H9 (cell line): ENCODE results near the gene PAGR1. TPM values are rescaled to one million over a fixed set of nuclear protein-coding genes. Genes with fewer than 3 reads are reported as not detected.
A peak's percentile ranks its signal among the peaks of the same experiment; 100 is the strongest.

ENCODE experiments used
- DNase-seq: peaks from one replicate; pipeline ENCODE4 v3.0.0-alpha.2; 2017
- H2AFZ ChIP-seq: one replicate; pipeline ENCODE4 v1.6.1; 2013; ENCODE audit warnings: mild to moderate bottlenecking, low read length, control low read depth, moderate library complexity
- H2AK5ac ChIP-seq: 2 replicates; pipeline ENCODE4 v1.6.1; 2013; ENCODE audit warnings: low read length, control low read depth, mixed read lengths; ENCODE audit not compliant: insufficient read length
- H2BK120ac ChIP-seq: one replicate; pipeline ENCODE4 v1.6.1; 2013; ENCODE audit warnings: low read depth, mild to moderate bottlenecking, low read length, control low read depth, inconsistent platforms; ENCODE audit not compliant: poor library complexity, severe bottlenecking
- H2BK12ac ChIP-seq: 2 replicates; pipeline ENCODE4 v1.6.1; 2013; ENCODE audit warnings: low read length, control low read depth, mixed read lengths, low read depth; ENCODE audit not compliant: insufficient read length
- H2BK15ac ChIP-seq: 2 replicates; pipeline ENCODE4 v1.6.1; 2013; ENCODE audit warnings: low read depth, low read length, control low read depth
- H2BK20ac ChIP-seq: one replicate; pipeline ENCODE4 v1.6.1; 2013; ENCODE audit warnings: low read depth, mild to moderate bottlenecking, low read length, control low read depth, inconsistent platforms; ENCODE audit not compliant: poor library complexity, severe bottlenecking
- H2BK5ac ChIP-seq: 2 replicates; pipeline ENCODE4 v1.6.1; 2013; ENCODE audit warnings: low read length, control low read depth, mixed read lengths; ENCODE audit not compliant: insufficient read length
- H3K14ac ChIP-seq: 2 replicates; pipeline ENCODE4 v1.6.1; 2013; ENCODE audit warnings: low read length, control low read depth; ENCODE audit not compliant: insufficient read depth
- H3K18ac ChIP-seq: 2 replicates; pipeline ENCODE4 v1.6.1; 2013; ENCODE audit warnings: low read depth, mild to moderate bottlenecking, mixed read lengths, low read length, control low read depth; ENCODE audit not compliant: insufficient read length
- H3K23ac ChIP-seq: 2 replicates; pipeline ENCODE4 v1.6.1; 2013; ENCODE audit warnings: low read length, control low read depth, mixed read lengths, low read depth; ENCODE audit not compliant: insufficient read length
- H3K23me2 ChIP-seq: 2 replicates; pipeline ENCODE4 v1.6.1; 2013; ENCODE audit warnings: low read depth, mild to moderate bottlenecking, mixed read lengths, low read length, control low read depth; ENCODE audit not compliant: insufficient read length, poor library complexity, severe bottlenecking
- H3K27ac ChIP-seq: 2 replicates; pipeline ENCODE4 v1.5.1; 2013; ENCODE audit warnings: low read length, control low read depth, mixed read lengths, low read depth; ENCODE audit not compliant: insufficient read length
- H3K27me3 ChIP-seq: 2 replicates; pipeline ENCODE4 v1.6.1; 2013; ENCODE audit warnings: low read length, control low read depth, inconsistent platforms; ENCODE audit not compliant: insufficient read depth
- H3K4ac ChIP-seq: 2 replicates; pipeline ENCODE4 v1.6.1; 2013; ENCODE audit warnings: low read depth, mild to moderate bottlenecking, control low read depth, inconsistent platforms, low read length, moderate library complexity
- H3K4me1 ChIP-seq: 2 replicates; pipeline ENCODE4 v1.6.1; 2013; ENCODE audit warnings: low read length, control low read depth, inconsistent platforms; ENCODE audit not compliant: insufficient read depth
- H3K4me2 ChIP-seq: 2 replicates; pipeline ENCODE4 v1.6.1; 2013; ENCODE audit warnings: low read length, control low read depth, mixed read lengths; ENCODE audit not compliant: insufficient read length, insufficient read depth
- H3K56ac ChIP-seq: 2 replicates; pipeline ENCODE4 v1.6.1; 2013; ENCODE audit warnings: low read depth, mild to moderate bottlenecking, mixed read lengths, low read length, control low read depth; ENCODE audit not compliant: insufficient read length
- H3K79me1 ChIP-seq: 2 replicates; pipeline ENCODE4 v1.6.1; 2013; ENCODE audit warnings: low read depth, mild to moderate bottlenecking, moderate library complexity, low read length, control low read depth, inconsistent platforms; ENCODE audit not compliant: insufficient read depth, poor library complexity, severe bottlenecking
- H3K79me2 ChIP-seq: 2 replicates; pipeline ENCODE4 v1.6.1; 2013; ENCODE audit warnings: low read length, control low read depth, inconsistent platforms; ENCODE audit not compliant: insufficient read depth
- H3K9ac ChIP-seq: 2 replicates; pipeline ENCODE4 v1.6.1; 2013; ENCODE audit warnings: low read length, control low read depth, mixed read lengths; ENCODE audit not compliant: insufficient read length; ENCODE audit errors: extremely low read depth
- H3K9me3 ChIP-seq: one replicate; pipeline ENCODE4 v1.6.1; 2013; ENCODE audit warnings: low read depth, low read length, inconsistent platforms; ENCODE audit not compliant: control insufficient read depth
- H3T11ph ChIP-seq: one replicate; pipeline ENCODE4 v1.6.1; 2013; ENCODE audit warnings: mild to moderate bottlenecking, low read length, control low read depth, inconsistent platforms
- H4K20me1 ChIP-seq: one replicate; pipeline ENCODE4 v1.6.1; 2013; ENCODE audit not compliant: control insufficient read depth, insufficient read length, insufficient read depth
- H4K5ac ChIP-seq: 2 replicates; pipeline ENCODE4 v1.6.1; 2013; ENCODE audit warnings: low read depth, mild to moderate bottlenecking, mixed read lengths, low read length, control low read depth; ENCODE audit not compliant: insufficient read length
- H4K8ac ChIP-seq: replicated peaks from 2 replicates; pipeline ENCODE4 v1.6.1; 2013; ENCODE audit warnings: low read length, control low read depth, mixed read lengths, low read depth; ENCODE audit not compliant: insufficient read length
- H4K91ac ChIP-seq: 2 replicates; pipeline ENCODE4 v1.6.1; 2013; ENCODE audit warnings: low read depth, mild to moderate bottlenecking, moderate library complexity, mixed read lengths, low read length, control low read depth; ENCODE audit not compliant: insufficient read length
- H3K27ac Mint-ChIP-seq, 3 experiments: 2 replicates in 2 of 3; 3 replicates in 1 of 3; pipeline ENCODE4 v1.8.0; 2020 to 2021; ENCODE audit warnings: mixed read lengths in 3 of 3, mild to moderate bottlenecking in 1 of 3, moderate library complexity in 1 of 3
- H3K27me3 Mint-ChIP-seq: 2 replicates; pipeline ENCODE4 v1.8.0; 2021; ENCODE audit warnings: low read depth, mild to moderate bottlenecking, moderate library complexity, mixed read lengths
- H3K36me3 Mint-ChIP-seq, 3 experiments: 2 replicates in 2 of 3; 3 replicates in 1 of 3; pipeline ENCODE4 v1.8.0; 2020 to 2021; ENCODE audit warnings: low read depth in 3 of 3, mixed read lengths in 3 of 3; ENCODE audit not compliant: insufficient read depth in 1 of 3
- H3K4me1 Mint-ChIP-seq, 2 experiments: 2 replicates each; pipeline ENCODE4 v1.8.0; 2020; ENCODE audit warnings: mixed read lengths in 2 of 2
- H3K4me3 Mint-ChIP-seq, 2 experiments: 2 replicates in 1 of 2; 3 replicates in 1 of 2; pipeline ENCODE4 v1.8.0; 2020 to 2021; ENCODE audit warnings: mild to moderate bottlenecking in 2 of 2, mixed read lengths in 2 of 2, moderate library complexity in 1 of 2
- H3K9me3 Mint-ChIP-seq, 2 experiments: 2 replicates in 1 of 2; 3 replicates in 1 of 2; pipeline ENCODE4 v1.8.0; 2020; ENCODE audit warnings: mild to moderate bottlenecking in 2 of 2, mixed read lengths in 2 of 2, moderate library complexity in 1 of 2
- WGBS: extraction: QIAGEN DNeasy Blood & Tissue Kit; methylation state at CpG from one replicate; pipeline ENCODE4 v1.1.7; 2013; ENCODE audit warnings: missing lambda C conversion rate, low lambda C conversion rate, mixed read lengths; ENCODE audit not compliant: insufficient read length; ENCODE audit errors: extremely low coverage; 5-methylcytosine and 5-hydroxymethylcytosine counted together
- total RNA-seq: library from RNA; stranded (reverse); gene quantifications from 2 replicates; pipeline ENCODE4 v1.2.1, GENCODE V29; 2021
- TF ChIP-seq, protein P1 (sequence below): fragments of 200-600 bp; sonication (generic); conservative IDR thresholded peaks from 3 replicates; pipeline ENCODE4 v1.8.0; 2021; ENCODE audit warnings: antibody characterized with exemption, mild to moderate bottlenecking

Gene PAGR1
- total RNA-seq, 1 experiment from 2014 or later = 65.3 TPM

DNA sequence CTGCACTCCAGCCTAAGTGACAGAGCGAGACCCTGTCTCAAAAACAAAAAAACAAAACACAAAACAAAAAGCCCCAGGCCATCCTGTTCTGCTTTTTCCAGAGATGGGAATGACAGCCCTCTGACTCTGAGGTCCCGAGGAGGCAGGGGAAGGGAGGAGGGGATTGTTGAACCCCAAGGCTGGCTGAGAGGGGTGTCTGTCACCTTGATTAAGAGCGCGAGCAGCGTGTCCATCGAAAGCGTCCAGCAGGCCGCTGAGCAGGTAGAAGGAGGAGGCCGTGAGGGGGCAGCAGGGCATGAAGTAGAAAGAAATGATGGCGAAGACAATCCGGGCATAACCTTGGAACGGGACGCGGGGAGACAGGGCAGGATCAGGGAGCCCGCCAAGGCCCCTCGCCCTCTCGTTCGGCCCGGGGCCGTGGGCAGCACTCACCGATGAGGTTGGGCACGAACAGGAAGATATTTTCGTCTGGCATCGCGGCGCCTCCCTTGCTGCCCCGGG is 46.5 kb downstream of the PAGR1 start:
- Mint-ChIP-seq H3K4me1 (peaks cover 9 to 14% of the 10 kb centered on the region in 2 experiments), H3K36me3 (peaks cover 17 to 33% (median 31%) of the 10 kb centered on the region in 3 experiments; a peak in 6 of 7 replicates), H3K27me3 (peaks cover 2% of the 10 kb centered on the region), H3K9me3 (no peaks in the 10 kb centered on the region), H3K27ac (peak overlapping the region in 2 of 3 experiments; percentile 76 to 78; a peak in 4 of 7 replicates), H3K4me3 (peak overlapping the region; percentile 97 to 99)
- TF ChIP-seq, protein P1, sequence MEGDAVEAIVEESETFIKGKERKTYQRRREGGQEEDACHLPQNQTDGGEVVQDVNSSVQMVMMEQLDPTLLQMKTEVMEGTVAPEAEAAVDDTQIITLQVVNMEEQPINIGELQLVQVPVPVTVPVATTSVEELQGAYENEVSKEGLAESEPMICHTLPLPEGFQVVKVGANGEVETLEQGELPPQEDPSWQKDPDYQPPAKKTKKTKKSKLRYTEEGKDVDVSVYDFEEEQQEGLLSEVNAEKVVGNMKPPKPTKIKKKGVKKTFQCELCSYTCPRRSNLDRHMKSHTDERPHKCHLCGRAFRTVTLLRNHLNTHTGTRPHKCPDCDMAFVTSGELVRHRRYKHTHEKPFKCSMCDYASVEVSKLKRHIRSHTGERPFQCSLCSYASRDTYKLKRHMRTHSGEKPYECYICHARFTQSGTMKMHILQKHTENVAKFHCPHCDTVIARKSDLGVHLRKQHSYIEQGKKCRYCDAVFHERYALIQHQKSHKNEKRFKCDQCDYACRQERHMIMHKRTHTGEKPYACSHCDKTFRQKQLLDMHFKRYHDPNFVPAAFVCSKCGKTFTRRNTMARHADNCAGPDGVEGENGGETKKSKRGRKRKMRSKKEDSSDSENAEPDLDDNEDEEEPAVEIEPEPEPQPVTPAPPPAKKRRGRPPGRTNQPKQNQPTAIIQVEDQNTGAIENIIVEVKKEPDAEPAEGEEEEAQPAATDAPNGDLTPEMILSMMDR = no peak
- H3K79me1 ChIP-seq = peaks cover 8% of the 10 kb centered on the region
- no peak overlapping the region for H2BK12ac ChIP-seq
- H2BK120ac ChIP-seq = no peak overlapping the region
- no peak overlapping the region for H3K18ac ChIP-seq
- no peak overlapping the region for H2AFZ ChIP-seq
- H2BK20ac ChIP-seq = no peak overlapping the region
- no peaks in the 10 kb centered on the region; the same call in 1 of the 2 replicates for H3K4me1 ChIP-seq
- no peaks in the 10 kb centered on the region for H3K79me2 ChIP-seq
- no peaks in the 10 kb centered on the region for H3K27me3 ChIP-seq
- H2AK5ac ChIP-seq = no peak overlapping the region
- no peak overlapping the region for H3K56ac ChIP-seq
- H3K4me2 ChIP-seq = peak overlapping the region; percentile 91
- H3K23ac ChIP-seq = no peak overlapping the region
- H4K91ac ChIP-seq = no peak overlapping the region
- no peak overlapping the region for H3K4ac ChIP-seq
- H3T11ph ChIP-seq = no peak overlapping the region
- H3K14ac ChIP-seq = peak overlapping the region; percentile 73
- H4K8ac ChIP-seq = no peak overlapping the region
- H4K5ac ChIP-seq = no peak overlapping the region
- H3K23me2 ChIP-seq = peaks cover 9% of the 10 kb centered on the region
- no peak for DNase-seq
- H3K9ac ChIP-seq = peak overlapping the region; percentile 68
- H4K20me1 ChIP-seq = no peaks in the 10 kb centered on the region
- H3K27ac ChIP-seq = no peak overlapping the region
- H2BK5ac ChIP-seq = no peak overlapping the region
- no peak overlapping the region for H2BK15ac ChIP-seq
- H3K9me3 ChIP-seq = no peaks in the 10 kb centered on the region
- no CpG with 5 or more reads among the region's 27 CpGs for WGBS
